NCI-H460 (cell line): ENCODE data around the gene METTL27. TPM values are rescaled to one million over a fixed set of nuclear protein-coding genes. Genes with fewer than 3 reads are reported as not detected.

Source experiments
- total RNA-seq: library from RNA; depleted of rRNA; stranded (reverse); fragments of >200 nt; shearing (Covaris generic); gene quantifications from 2 replicates; pipeline ENCODE4 v1.2.3, GENCODE V29; 2014; rRNA removed

The METTL27 gene
- total RNA-seq, 1 experiment from 2014 or later, result 5.1 TPM

Other genes starting within 250 kb of the METTL27 start
- gene MLXIPL, start 218.0 kb downstream of the METTL27 start, total RNA-seq, result 1.6 and 1.9 TPM in 2 replicates
- 3.6 and 5.4 TPM in 2 replicates for gene VPS37D, start 174.7 kb downstream of the METTL27 start, total RNA-seq
- 2.8 and 3.5 TPM in 2 replicates for gene DNAJC30, start 159.1 kb downstream of the METTL27 start, total RNA-seq
- gene BUD23, start 158.9 kb downstream of the METTL27 start, total RNA-seq, result 187 and 231 TPM in 2 replicates
- 63.4 and 66.3 TPM in 2 replicates for gene STX1A, start 122.8 kb downstream of the METTL27 start, total RNA-seq
- 9.6 and 10.7 TPM in 2 replicates for gene ABHD11, start 103.7 kb downstream of the METTL27 start, total RNA-seq
- gene CLDN3, start 72.2 kb downstream of the METTL27 start, total RNA-seq, result 1.0 and 1.7 TPM in 2 replicates
- gene CLDN4, start 11.5 kb downstream of the METTL27 start, total RNA-seq, result 24.9 and 25.3 TPM in 2 replicates
- gene TMEM270, start 18.6 kb upstream of the METTL27 start, total RNA-seq, result 0.55 TPM in 1 of 2 replicates, not detected in the other
- gene ELN, start 185.7 kb upstream of the METTL27 start, total RNA-seq, result not detected in 2 replicates
- 24.3 and 24.5 TPM in 2 replicates for gene LIMK1, start 241.3 kb upstream of the METTL27 start, total RNA-seq